HG02885 (cell line): Measurements from ENCODE around the gene ICA1L.
"Not testable (repeated sequence)": the region's sequence is repeated elsewhere in the genome, so short reads cannot be mapped to it uniquely, and the experiment has no call there.

ENCODE experiments used
- ATAC-seq: cut with Tn5 transposase; IDR thresholded peaks from one replicate; pipeline ENCODE4 v1.9.1; 2021; ENCODE audit warnings: mild to moderate bottlenecking; ENCODE audit not compliant: unreplicated experiment, poor library complexity

The ICA1L gene

GRCh38 chr2:202871300-202872141 is at the start of gene ICA1L:
Gene ICA1L, minus strand, starts transcription at chr2:202871766. Its CDS starts 42,757 bp downstream, at chr2:202829009.
- peak; percentile 55 for ATAC-seq

- ATAC-seq: no peak
Measured at GRCh38 chr2:202918860-202919259, 47.3 kb upstream of the ICA1L start.

GRCh38 chr2:202912342-202913201 is 41.0 kb upstream of the ICA1L start:
- peak; percentile 77 for ATAC-seq

- ATAC-seq: peak; percentile 75
Measured at GRCh38 chr2:202911512-202912341, 40.2 kb upstream of the ICA1L start, which contains the start of the genes CARF and WDR12. Gene CARF, plus strand, starts transcription at chr2:202912275. Its CDS starts 29,628 bp downstream, at chr2:202941903. Gene WDR12, minus strand, starts transcription at chr2:202911673. Its CDS starts 197 bp downstream, at chr2:202911476.

GRCh38 chr2:202911203-202911511 is 39.6 kb upstream of the ICA1L start:
- peak; percentile 15 for ATAC-seq

GRCh38 chr2:202910698-202911097 is 39.1 kb upstream of the ICA1L start:
- no peak for ATAC-seq

GRCh38 chr2:202910250-202910649 is 38.7 kb upstream of the ICA1L start:
- not testable (repeated sequence) for ATAC-seq

GRCh38 chr2:202909394-202910192 is 38.0 kb upstream of the ICA1L start:
- no peak for ATAC-seq

- ATAC-seq: no peak
Measured at GRCh38 chr2:202908186-202908585, 36.6 kb upstream of the ICA1L start.

GRCh38 chr2:202905507-202905906 is 33.9 kb upstream of the ICA1L start:
- not testable (repeated sequence) for ATAC-seq

GRCh38 chr2:202885190-202885589 is 13.6 kb upstream of the ICA1L start:
- ATAC-seq: no peak

GRCh38 chr2:202883987-202884675 is 12.6 kb upstream of the ICA1L start:
- no peak for ATAC-seq

- no peak for ATAC-seq
Measured at GRCh38 chr2:202881570-202881969, 10.0 kb upstream of the ICA1L start.

- no peak for ATAC-seq
Measured at GRCh38 chr2:202877699-202878098, 6.1 kb upstream of the ICA1L start.

- ATAC-seq: peak; percentile 76
Measured at GRCh38 chr2:202870431-202871299, 901 bp downstream of the ICA1L start.

GRCh38 chr2:202861987-202862386 is 9.6 kb downstream of the ICA1L start:
- ATAC-seq: no peak

GRCh38 chr2:202858601-202859000 is 13.0 kb downstream of the ICA1L start:
- no peak for ATAC-seq

- ATAC-seq: not testable (repeated sequence)
Measured at GRCh38 chr2:202849343-202849742, 22.2 kb downstream of the ICA1L start.
